Kidney epithelial cell (primary cell): Measurements from ENCODE around the gene COL17A1. TPM values are rescaled to one million over a fixed set of nuclear protein-coding genes. Genes with fewer than 3 reads are reported as not detected.

ENCODE experiments used
- DNase-seq: peaks from one replicate; pipeline ENCODE4 v3.0.0-alpha.2; 2010; ENCODE audit warnings: low read depth
- H3K27me3 ChIP-seq: 2 replicates; pipeline ENCODE4 v1.6.0; 2011; ENCODE audit warnings: low read length; ENCODE audit not compliant: control insufficient read depth, insufficient read depth
- H3K36me3 ChIP-seq: 2 replicates; pipeline ENCODE4 v1.5.1; 2011; ENCODE audit warnings: low read length; ENCODE audit not compliant: control insufficient read depth, insufficient read depth
- H3K4me3 ChIP-seq: 2 replicates; pipeline ENCODE4 v1.5.1; 2011; ENCODE audit warnings: low read depth, mild to moderate bottlenecking, control low read depth, low read length
- CTCF ChIP-seq: IDR thresholded peaks from 2 replicates; pipeline ENCODE4 v1.5.1; 2011; ENCODE audit warnings: mild to moderate bottlenecking, moderate library complexity, low read length, control low read depth, inconsistent platforms; ENCODE audit not compliant: insufficient read depth, poor library complexity, severe bottlenecking
- total RNA-seq: library from RNA; depleted of rRNA; stranded (reverse); fragments of >200 nt; gene quantifications from 2 replicates; pipeline ENCODE4 v1.2.3, GENCODE V29; 2015

Gene COL17A1
- total RNA-seq, 1 donor from 2014 or later = 0.33 TPM

- Histone ChIP-seq H3K36me3 (no peaks in the 10 kb centered on the region), H3K4me3 (no peak overlapping the region), H3K27me3 (no peaks in the 10 kb centered on the region)
- no peak for TF ChIP-seq CTCF
- no peak for DNase-seq
These were observed 51.7 kb downstream of the COL17A1 start for GRCh38 chr10:104033966-104034365.

- Histone ChIP-seq H3K4me3 (no peak overlapping the region), H3K27me3 (no peaks in the 10 kb centered on the region), H3K36me3 (no peaks in the 10 kb centered on the region)
- TF ChIP-seq CTCF = no peak
- DNase-seq = no peak
These were observed 52.2 kb downstream of the COL17A1 start for GRCh38 chr10:104033401-104033930.

GRCh38 chr10:104032144-104032775 lies 53.4 kb downstream of the COL17A1 start:
- Histone ChIP-seq H3K36me3 (no peaks in the 10 kb centered on the region), H3K27me3 (no peaks in the 10 kb centered on the region), H3K4me3 (no peak overlapping the region)
- no peak for TF ChIP-seq CTCF
- no peak for DNase-seq

- H3K27me3 ChIP-seq = no peaks in the 10 kb centered on the region
- no peak for DNase-seq
- TF ChIP-seq CTCF = no peak
- H3K4me3 ChIP-seq = no peak overlapping the region
- no peaks in the 10 kb centered on the region for H3K36me3 ChIP-seq
These were observed 54.0 kb downstream of the COL17A1 start for GRCh38 chr10:104031631-104032030.

- Histone ChIP-seq H3K27me3 (no peaks in the 10 kb centered on the region), H3K36me3 (no peaks in the 10 kb centered on the region), H3K4me3 (no peak overlapping the region)
- no peak for TF ChIP-seq CTCF
- DNase-seq = no peak
These were observed 56.2 kb downstream of the COL17A1 start for GRCh38 chr10:104029521-104029860.
